Measurements from ENCODE around the gene NOP56.

The NOP56 gene

GRCh38 chr20:2651772-2652723 is at the start of gene NOP56:
Gene NOP56 (plus strand): TSS chr20:2652632. CDS start chr20:2652661, 29 bp downstream.
- FAIRE-seq: no peak
- DNase-seq (ENCODE audit: low spot score): peak; percentile 76

GRCh38 chr20:2602746-2603145 is 49.7 kb upstream of the NOP56 start:
- FAIRE-seq: no peak
- no peak for DNase-seq (ENCODE audit: low spot score)

- DNase-seq (ENCODE audit: low spot score) (no peak), FAIRE-seq (no peak)
Observed at GRCh38 chr20:2603816-2604505, 48.5 kb upstream of the NOP56 start.

- no peak for FAIRE-seq
- DNase-seq (ENCODE audit: low spot score): no peak
Observed at GRCh38 chr20:2604506-2604835, 48.0 kb upstream of the NOP56 start.

- FAIRE-seq: no peak
- no peak for DNase-seq (ENCODE audit: low spot score)
Observed at GRCh38 chr20:2606507-2607006, 45.9 kb upstream of the NOP56 start.

DNA sequence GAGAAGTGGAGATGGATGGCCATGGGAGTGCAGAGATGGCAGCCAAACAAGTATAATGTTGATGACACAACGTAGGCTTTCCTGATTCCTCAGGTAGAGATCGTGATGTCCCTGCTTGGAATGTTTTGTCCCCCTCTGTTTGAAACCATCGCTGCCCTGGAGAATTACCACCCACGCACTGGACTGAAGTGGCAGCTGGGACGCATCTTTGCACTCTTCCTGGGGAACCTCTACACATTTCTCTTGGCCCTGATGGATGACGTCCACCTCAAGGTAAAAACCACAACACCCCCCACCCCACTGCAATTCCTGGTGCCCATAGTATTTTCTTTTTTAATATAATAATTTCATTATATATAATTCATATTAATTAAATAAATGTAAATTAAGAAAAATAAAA is 42.1 kb upstream of the NOP56 start:
- DNase-seq (ENCODE audit: low spot score): no peak
- FAIRE-seq: no peak

DNA sequence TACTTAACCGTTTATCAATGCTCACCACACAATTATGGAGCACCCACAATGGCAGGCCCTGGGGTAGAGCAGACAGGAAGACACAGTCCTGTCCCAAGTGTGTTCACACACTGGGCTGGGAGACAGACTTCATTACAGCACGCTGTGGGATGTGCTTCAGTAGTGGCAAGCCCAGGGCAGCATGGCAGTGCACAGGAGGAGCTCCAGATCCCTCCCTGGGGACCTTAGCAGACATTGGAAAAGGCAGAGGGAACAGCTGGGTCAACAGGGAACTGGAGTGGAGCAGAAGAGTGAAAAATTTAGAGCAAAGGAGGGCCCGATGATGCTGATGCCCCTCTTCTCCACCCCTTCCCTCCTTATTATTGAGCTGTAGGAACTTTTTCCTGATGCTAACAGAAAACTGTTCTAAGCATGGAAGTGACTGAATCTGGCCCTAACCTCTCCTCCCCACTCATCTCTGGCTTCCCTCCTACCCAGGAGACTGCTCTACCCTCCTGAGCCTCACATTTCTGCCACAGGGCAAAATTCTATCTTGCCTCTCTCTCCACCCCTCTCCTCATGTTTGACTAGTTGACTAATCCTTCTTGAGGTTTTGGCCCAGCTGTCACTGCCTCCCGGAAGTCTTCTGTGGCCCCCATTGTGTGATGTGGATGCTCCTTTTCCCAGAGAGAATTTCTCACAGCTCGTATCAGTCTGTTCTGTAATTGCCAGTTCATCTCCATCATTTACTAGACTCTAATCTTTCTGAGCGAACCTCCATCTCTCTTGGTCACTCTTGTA is 41.3 kb upstream of the NOP56 start:
- FAIRE-seq: no peak

GRCh38 chr20:2612073-2612472 is 40.4 kb upstream of the NOP56 start:
- FAIRE-seq (no peak), DNase-seq (ENCODE audit: low spot score) (no peak)

More for the DNA sequence above, 41.3 kb upstream of the NOP56 start:
- DNase-seq (ENCODE audit: low spot score): no peak

GRCh38 chr20:2616634-2617033 is 35.8 kb upstream of the NOP56 start:
- FAIRE-seq: no peak
- DNase-seq (ENCODE audit: low spot score): no peak

DNA sequence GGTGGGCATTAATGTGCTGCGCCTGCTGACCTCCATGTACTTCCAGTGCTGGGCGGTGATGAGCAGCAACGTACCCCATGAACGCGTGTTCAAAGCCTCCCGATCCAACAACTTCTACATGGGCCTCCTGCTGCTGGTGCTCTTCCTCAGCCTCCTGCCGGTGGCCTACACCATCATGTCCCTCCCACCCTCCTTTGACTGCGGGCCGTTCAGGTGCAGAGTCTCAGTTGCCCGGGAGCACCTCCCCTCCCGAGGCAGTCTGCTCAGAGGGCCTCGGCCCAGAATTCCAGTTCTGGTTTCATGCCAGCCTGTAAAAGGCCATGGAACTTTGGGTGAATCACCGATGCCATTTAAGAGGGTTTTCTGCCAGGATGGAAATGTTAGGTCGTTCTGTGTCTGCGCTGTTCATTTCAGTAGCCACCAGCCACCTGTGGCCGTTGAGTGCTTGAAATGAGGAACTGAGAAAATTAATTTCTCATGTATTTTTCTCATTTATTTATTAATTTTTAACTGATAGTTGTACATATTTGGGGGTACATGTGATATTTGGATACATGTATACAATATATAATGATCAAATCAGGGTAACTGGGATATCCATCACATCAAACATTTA is 35.2 kb upstream of the NOP56 start:
- FAIRE-seq: no peak
- DNase-seq (ENCODE audit: low spot score): no peak

DNA sequence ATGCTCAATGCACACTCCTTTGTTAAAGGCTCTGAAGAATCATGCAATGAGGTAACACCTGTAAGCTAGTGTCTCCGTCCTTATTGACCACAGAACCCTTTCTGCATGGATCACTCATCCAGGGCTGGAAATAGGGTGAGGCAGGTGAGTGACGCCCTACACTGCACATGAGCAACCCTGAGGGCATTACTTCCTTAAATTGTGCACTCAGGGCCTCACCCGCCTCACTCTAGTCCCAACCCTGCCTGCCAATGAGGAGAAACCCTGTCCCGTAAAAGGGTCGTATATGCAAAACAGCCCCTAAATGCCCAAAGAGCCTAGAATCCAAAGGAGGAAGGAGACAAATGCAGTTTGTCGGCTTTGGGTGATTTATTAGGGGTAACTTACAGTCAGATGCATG is 33.6 kb upstream of the NOP56 start:
- FAIRE-seq (no peak), DNase-seq (ENCODE audit: low spot score) (no peak)

- FAIRE-seq: no peak
Observed at GRCh38 chr20:2619337-2619736, 33.1 kb upstream of the NOP56 start.

DNA sequence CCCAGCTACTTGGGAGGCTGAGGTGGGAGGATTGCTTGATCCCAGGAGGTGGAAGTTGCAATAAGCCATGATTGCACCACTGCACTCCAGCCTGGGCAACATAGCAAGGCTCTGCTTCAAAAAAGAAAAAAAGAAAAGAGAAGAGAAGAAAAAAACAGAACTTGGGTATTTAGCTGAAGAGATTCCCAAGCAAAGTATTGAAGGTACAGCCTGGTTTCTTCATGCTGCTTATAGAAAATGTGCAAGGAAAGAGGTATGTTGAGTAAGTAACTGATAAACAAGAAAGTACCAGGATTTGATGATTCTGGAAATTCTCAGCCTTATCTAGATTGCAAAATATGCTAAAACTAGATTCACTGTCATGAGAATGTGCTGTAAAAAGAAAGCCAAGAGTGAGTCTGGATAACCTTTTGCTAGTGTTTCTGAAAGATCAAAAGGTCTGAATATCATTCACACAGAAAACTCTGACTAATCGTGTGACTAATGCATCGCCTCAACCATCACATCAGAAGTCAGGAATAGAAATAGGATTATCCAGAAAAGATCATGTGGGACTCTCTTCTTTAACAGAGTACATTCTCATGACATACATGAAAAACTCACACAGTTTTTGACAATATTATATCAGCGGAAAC is 32.4 kb upstream of the NOP56 start:
- DNase-seq (ENCODE audit: low spot score) (peak; percentile 46), FAIRE-seq (peak; percentile 78)

More at GRCh38 chr20:2619337-2619736, 33.1 kb upstream of the NOP56 start:
- no peak for DNase-seq (ENCODE audit: low spot score)

DNA sequence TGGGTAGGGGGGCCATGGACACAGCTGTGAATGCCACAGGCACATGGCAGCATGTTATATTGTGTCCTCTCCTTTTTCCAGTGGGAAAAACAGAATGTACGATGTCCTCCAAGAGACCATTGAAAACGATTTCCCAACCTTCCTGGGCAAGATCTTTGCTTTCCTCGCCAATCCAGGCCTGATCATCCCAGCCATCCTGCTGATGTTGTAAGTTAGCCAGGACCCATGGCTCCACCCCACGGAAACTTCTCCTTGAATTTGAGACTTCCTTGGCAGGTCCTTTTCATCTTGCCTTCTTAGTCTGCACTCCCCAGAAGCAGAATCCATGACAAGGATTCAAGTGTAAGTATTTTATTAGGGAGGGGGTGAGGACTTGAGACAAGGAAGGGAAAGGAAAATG is 28.2 kb upstream of the NOP56 start:
- FAIRE-seq (no peak), DNase-seq (ENCODE audit: low spot score) (no peak)

DNA sequence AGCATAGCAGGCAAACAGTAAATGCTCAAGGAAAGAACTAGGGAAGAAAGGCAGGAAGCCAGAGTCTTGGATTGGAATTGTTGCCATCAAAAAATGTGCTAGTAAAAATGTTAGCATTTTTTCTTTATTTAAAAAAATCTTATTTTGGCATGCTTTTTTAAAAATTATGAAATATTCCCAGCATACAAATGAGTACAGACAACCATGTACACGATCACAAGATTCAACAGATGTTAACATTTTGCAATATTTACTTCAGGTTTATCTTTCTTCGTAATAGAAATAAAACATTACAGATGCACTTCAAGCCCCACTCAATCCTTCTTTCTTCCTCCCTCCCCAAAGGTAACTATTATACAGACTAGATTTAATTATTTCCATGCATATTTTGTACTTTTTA is 27.4 kb upstream of the NOP56 start:
- FAIRE-seq (no peak), DNase-seq (ENCODE audit: low spot score) (no peak)

- peak; percentile 48 for DNase-seq (ENCODE audit: low spot score)
Observed at GRCh38 chr20:2626853-2627541, 25.4 kb upstream of the NOP56 start.

GRCh38 chr20:2631228-2631627 is 21.2 kb upstream of the NOP56 start:
- FAIRE-seq (no peak), DNase-seq (ENCODE audit: low spot score) (no peak)

More at GRCh38 chr20:2626853-2627541, 25.4 kb upstream of the NOP56 start:
- FAIRE-seq: no peak

GRCh38 chr20:2633381-2633780 is 19.1 kb upstream of the NOP56 start:
- FAIRE-seq (no peak), DNase-seq (ENCODE audit: low spot score) (no peak)

DNA sequence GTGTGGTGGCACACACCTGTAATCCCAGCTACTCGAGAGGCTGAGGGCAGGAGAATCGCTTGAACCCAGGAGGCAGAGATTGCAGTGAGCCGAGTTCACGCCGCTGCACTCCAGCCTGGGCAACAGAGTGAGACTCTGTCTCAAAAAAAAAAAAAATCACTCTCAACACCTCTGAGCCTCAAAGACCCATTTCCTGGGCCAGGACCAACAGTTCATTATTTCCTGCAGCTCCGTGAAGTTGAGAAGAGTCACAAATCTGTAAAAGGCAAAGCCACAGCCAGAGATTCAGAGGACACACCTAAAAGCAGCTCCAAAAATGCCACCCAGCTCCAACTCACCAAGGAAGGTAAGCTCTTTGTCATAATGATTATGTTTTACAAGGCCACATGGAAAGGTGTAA is 15.2 kb upstream of the NOP56 start:
- DNase-seq (ENCODE audit: low spot score): no peak
- no peak for FAIRE-seq

DNA sequence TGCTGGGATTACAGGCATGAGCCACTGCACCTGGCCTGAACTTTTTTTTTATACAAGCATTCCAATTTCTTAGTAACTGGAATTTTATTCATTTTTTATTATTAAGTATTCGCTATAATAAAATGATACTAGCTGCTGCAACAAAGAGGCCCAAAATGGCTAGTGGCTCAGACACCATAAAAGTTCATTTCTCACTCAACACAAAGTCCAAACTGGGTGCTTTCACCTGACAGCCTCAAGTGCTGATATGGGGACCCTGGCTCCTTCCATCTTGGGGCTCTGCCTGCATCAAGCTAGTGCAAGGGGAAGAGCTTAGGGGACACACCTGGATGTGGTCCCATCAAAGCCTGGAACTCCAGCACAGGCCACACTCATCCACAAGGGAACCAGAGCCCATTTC is 12.2 kb upstream of the NOP56 start:
- DNase-seq (ENCODE audit: low spot score): no peak
- FAIRE-seq: no peak
